ENCODE measurements around the gene BNC2.

BNC2 gene

DNA sequence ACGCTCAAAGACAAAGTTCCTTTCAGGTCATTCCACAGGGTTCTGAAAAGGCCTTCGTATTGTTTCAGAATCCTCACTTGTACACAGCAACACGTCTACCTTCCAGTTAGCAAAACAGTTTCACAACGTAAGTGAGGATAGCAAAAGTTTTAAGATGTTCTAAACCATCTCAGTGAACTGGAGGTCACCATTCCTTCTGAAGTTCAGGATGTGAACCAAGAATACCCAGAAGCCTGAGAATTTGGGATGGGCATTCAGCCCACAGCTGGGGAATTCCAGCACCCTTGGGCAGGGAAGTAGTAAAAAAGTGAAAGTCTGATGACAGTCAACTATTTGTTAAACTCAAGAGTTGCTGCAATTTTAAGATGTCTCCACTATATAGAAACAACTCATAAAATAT is 224.5 kb downstream of the BNC2 start:
- Histone ChIP-seq H3K27me3 (no peaks in the 10 kb centered on the region), H3K9me3 (no peaks in the 10 kb centered on the region), H3K4me1 (no peaks in the 10 kb centered on the region), H3K36me3 (no peaks in the 10 kb centered on the region), H3K4me3 (ENCODE audit: low read depth, low read length) (no peak overlapping the region)
- TF ChIP-seq, protein P1, sequence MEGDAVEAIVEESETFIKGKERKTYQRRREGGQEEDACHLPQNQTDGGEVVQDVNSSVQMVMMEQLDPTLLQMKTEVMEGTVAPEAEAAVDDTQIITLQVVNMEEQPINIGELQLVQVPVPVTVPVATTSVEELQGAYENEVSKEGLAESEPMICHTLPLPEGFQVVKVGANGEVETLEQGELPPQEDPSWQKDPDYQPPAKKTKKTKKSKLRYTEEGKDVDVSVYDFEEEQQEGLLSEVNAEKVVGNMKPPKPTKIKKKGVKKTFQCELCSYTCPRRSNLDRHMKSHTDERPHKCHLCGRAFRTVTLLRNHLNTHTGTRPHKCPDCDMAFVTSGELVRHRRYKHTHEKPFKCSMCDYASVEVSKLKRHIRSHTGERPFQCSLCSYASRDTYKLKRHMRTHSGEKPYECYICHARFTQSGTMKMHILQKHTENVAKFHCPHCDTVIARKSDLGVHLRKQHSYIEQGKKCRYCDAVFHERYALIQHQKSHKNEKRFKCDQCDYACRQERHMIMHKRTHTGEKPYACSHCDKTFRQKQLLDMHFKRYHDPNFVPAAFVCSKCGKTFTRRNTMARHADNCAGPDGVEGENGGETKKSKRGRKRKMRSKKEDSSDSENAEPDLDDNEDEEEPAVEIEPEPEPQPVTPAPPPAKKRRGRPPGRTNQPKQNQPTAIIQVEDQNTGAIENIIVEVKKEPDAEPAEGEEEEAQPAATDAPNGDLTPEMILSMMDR (IDR thresholded peaks at IDR 0.05; ENCODE audit: low read depth, low read length) = no peak
- DNase-seq = no peak

DNA sequence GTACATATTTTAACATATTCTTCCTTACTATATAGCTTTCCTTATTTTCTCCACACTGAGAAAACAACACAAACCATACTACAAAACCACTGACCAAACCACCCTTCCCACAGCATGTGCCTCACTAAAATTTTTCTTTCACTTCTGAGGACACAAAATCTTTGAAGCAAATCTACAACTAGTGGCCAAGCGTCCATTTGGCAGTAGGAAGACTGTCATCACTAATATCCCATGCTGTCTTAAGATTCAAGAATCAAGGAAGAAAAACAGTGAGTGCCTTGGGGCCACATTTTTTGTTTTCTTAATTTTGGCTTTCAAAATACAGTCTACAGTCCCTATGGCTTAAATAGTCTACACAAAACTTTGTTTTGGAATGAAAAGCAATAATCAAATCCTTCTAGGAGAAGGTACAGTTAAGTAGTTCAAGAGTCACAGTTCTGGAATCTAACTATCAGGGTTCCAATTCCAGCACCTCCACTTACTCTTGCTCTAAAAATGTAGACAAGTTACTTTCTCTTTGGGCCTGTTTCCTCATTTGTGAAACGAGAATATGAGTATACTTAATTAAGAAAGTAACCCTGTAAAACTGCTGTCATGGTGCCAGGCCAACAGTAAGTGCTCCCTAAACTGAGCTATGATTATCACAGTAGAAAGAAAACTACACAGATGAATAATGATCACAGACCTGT is 227.9 kb downstream of the BNC2 start:
- Histone ChIP-seq H3K36me3 (no peaks in the 10 kb centered on the region), H3K4me3 (ENCODE audit: low read depth, low read length) (no peak overlapping the region), H3K4me1 (no peaks in the 10 kb centered on the region), H3K27me3 (no peaks in the 10 kb centered on the region), H3K9me3 (no peaks in the 10 kb centered on the region)
- TF ChIP-seq, protein P1 (IDR thresholded peaks at IDR 0.05; ENCODE audit: low read depth, low read length) = no peak
- DNase-seq = no peak

DNA sequence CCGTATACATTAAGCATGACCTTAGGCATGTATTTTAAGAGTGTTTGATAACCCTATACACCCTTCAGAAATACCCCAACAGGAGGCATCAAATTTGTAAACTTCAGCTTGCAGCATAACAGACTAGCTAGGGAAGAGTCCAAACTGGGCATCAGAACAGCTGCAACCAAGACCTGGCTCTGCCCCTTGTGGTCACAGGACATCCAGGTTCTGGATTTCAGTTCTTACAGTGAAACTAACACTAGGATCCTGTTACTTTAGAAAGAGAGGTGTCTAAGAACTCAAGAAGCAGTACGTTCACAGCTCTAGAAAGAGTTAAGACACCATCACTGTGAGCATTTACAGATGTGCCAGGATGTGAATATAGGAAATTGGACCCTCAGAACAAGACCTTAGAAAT is 229.8 kb downstream of the BNC2 start:
- Histone ChIP-seq H3K4me1 (no peaks in the 10 kb centered on the region), H3K27me3 (no peaks in the 10 kb centered on the region), H3K9me3 (no peaks in the 10 kb centered on the region), H3K4me3 (ENCODE audit: low read depth, low read length) (no peak overlapping the region), H3K36me3 (no peaks in the 10 kb centered on the region)
- TF ChIP-seq, protein P1 (IDR thresholded peaks at IDR 0.05; ENCODE audit: low read depth, low read length) = peak; percentile 38
- DNase-seq = no peak

DNA sequence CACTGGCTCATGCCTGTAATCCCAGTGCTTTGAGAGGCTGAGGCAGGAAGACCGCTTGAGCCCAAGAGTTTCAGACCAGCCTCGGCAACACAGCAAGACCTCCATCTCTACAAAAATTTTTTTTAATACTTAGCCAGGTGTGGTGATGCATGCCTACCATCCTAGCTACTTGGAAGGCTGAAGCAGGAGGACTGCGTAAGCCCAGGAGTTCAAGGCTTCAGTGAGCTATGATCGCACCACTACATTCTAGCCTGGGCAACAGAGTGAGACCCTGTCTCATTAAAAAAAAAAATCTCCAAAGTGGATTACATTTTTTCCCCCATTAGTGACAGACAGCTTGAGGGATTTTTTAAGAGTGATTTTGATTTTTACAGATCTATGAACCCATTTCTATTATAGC is 230.8 kb downstream of the BNC2 start:
- no peaks in the 10 kb centered on the region for H3K4me1 ChIP-seq
- no peak overlapping the region for H3K4me3 ChIP-seq (ENCODE audit: low read depth, low read length)
- H3K27me3 ChIP-seq = no peaks in the 10 kb centered on the region
- TF ChIP-seq, protein P1 (IDR thresholded peaks at IDR 0.05; ENCODE audit: low read depth, low read length) = no peak
- DNase-seq = no peak
- H3K36me3 ChIP-seq = no peaks in the 10 kb centered on the region
- H3K9me3 ChIP-seq = no peaks in the 10 kb centered on the region

DNA sequence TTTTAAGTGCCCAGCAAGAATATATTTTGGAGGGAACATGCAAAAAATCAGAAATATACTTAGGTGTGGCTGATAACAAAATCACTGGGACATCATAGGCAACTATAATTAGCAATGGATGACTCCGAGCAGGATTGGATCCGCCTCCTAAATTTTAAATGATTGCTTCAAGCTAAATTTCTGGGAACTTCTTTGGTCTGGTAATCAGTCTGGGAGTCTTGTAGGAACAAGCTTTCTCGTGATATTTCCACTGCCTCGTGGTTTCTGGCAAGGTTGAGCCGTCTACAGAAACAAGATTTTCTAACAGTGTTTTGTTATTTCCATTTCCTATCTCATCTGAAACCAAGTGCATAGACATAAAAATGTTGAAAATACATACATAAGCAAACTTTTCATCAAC is 232.6 kb downstream of the BNC2 start:
- H3K9me3 ChIP-seq = no peaks in the 10 kb centered on the region
- no peak overlapping the region for H3K4me3 ChIP-seq (ENCODE audit: low read depth, low read length)
- TF ChIP-seq, protein P1 (IDR thresholded peaks at IDR 0.05; ENCODE audit: low read depth, low read length) = no peak
- H3K27me3 ChIP-seq = no peaks in the 10 kb centered on the region
- no peaks in the 10 kb centered on the region for H3K4me1 ChIP-seq
- DNase-seq = no peak
- no peaks in the 10 kb centered on the region for H3K36me3 ChIP-seq

DNA sequence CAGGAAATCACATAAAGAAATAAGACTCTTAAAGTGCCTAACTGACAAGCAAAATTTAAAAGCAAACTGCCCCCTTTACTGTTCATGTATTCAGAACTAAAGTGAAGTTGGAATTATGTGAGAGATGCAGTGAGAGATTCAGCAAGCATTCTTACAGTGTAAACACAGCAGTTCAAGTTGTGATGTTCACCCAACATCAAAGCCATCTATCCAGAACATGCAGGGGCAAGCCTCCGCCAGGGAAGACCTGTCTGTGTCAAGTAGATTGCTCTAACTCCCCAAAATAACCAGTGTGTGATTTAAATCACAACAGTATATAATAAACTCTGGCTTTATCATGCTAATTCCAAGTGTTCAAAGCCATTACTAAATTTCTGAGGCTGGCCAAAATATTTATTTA is 233.3 kb downstream of the BNC2 start:
- TF ChIP-seq, protein P1 (IDR thresholded peaks at IDR 0.05; ENCODE audit: low read depth, low read length) = no peak
- Histone ChIP-seq H3K36me3 (no peaks in the 10 kb centered on the region), H3K27me3 (no peaks in the 10 kb centered on the region), H3K9me3 (no peaks in the 10 kb centered on the region), H3K4me3 (ENCODE audit: low read depth, low read length) (no peak overlapping the region), H3K4me1 (no peaks in the 10 kb centered on the region)
- DNase-seq = no peak
